CD4-positive, alpha-beta T cell treated with Interleukin-2 at 100 ng/mL for 4 hours (primary cell): Measurements from ENCODE around the gene PIGR.

ENCODE experiments used
- DNase-seq: peaks from one replicate; pipeline ENCODE4 v3.0.0-alpha.2; 2020; ENCODE audit warnings: low spot score

PIGR gene

GRCh38 chr1:206958144-206958543 lies 11.9 kb upstream of the PIGR start:
- DNase-seq, result no peak

- DNase-seq, result no peak
Measured at GRCh38 chr1:206957639-206958038, 11.4 kb upstream of the PIGR start.

DNA sequence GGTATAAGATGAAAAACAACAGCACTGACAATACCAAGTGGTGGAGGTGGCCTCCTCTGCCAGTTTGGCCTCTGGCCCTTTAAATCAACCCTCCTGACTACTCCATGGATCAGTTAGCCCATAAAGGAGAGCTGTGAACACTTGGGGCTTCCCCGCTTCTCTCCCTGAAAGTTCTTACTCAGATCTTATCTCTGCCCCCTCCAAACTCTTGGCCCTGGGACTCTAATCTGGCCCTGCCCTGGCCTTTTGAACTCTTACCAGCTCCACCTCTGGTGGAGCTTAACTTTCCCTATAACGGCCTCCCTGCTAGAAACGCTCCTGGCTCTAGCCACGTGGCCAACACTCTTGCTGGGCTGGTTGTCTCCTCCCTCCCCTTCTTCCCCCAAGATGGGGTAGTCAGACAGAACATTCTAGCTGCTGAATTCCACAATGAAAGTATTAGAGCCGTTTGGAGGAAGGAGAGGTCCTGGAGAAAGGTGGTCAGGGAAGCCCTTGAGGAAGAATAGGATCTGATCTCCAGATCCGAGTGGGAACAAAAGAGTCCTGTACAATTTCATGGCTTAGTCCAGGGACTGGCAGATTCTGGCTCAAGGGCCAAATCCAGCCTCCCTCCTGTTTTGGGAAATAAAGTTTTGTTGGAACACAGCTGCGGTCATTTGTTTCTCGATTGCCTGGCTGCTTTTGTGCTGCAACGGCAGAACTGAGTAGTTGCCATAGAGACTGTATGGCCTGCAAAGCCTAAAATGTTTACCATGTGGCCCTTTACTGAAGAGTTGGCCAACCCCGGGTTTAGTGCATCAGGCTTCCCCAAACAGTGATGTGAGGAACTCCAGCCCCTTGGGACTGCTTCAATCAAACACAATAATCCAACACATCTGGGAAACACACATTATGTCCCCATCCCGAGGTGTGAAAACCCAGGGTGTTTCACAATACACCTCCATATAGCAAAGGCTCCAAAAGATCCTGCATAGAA lies 9.5 kb upstream of the PIGR start:
- no peak for DNase-seq

DNA sequence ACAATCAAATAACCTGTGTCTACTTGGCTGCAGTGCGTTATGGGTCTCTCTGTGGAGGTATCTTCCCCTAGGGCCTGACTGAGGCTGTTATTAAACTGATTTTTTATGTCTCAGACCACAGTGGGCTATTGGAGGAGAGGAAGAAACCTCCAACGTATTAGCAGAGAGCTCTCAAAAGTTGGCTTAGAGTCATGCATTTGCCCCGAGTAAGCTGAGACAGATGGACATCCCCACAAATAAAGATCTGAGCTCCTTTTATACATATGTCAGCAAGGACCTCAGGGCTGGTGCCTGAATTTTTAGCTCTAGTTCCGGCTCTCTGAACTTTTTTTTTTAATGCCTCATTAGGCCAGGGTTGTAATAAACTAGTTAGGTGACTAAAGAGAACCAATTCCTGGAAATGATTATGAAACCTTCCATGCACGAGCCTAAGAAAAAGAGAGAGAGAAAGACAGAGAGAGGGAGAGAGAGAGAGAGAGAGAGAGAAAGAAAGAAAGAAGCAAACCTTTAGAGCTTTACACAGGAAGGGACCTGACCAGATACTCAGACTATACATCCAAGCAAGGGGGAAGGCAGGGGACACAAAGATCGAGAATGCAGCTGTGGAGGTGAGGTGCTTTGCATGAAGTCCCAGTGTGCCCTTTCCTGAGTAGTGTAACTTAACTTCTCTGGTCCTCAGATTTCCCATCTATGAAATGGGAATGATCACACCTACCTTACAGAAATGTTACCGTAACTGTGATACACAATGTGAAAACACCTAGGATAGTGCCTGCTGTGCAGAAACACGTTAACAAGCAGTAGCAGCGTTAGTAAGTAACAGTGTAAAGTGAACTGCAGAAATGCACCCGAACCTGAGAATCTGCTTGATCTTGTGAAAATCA lies 8.4 kb upstream of the PIGR start:
- DNase-seq, result no peak

GRCh38 chr1:206953626-206954025 lies 7.4 kb upstream of the PIGR start:
- DNase-seq, result no peak

- DNase-seq, result no peak
Measured at GRCh38 chr1:206953126-206953525, 6.9 kb upstream of the PIGR start.

DNA sequence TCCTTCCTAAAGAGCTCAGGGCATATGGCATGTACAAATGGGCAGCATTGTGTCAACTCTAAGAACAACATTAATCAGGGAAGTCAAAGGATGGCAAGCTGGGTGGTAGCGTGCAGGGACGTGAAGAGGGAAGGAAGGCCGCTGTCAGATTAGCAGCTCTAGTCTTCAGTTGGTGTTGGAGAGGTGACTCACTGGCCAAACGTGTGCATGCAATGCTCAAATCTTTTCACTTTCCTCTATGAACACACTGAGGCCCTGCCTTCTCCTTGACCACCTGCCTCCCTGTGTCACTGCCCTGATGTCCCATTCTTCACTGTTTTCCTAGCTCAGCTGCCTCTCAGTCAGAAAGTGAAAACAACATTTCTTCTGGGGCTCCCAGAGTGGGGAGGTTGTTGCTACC lies 5.9 kb upstream of the PIGR start:
- DNase-seq, result no peak

DNA sequence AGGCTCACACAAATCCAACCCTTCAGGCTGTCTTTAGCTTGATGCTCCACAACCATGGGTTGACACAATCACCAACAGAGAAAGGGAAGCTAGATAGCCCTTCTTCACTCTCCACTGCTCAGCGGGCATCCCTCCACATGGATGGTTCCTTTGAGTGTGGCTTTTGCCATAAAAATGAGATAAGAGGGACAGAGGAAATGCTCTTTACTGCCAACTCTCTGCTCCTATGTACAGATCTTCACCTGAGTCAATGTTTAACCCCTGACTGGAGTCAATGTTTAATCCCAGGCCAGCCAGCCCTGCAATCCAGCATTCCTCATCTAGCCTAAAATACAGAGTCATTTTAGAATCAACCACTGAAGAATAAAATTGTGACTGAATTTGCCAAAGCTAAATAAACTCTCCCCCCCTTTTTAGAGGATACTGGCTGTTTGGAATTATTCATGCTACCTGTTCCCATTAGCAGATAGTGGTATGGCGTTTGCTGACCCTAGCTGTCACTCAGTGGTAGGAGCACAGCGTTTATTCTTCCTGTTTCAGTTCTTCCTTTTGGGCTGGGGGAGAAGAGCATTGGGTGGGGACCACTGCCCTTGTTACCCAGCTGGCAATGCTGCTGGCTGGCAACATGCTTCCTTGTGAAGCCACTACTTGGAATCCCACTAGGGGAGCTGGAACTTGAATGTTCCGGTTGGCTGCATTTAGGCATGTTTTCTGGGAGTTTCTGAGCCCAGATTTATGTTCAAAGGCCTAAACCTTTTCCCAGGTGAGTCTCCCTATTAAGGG lies 5.2 kb upstream of the PIGR start:
- DNase-seq, result no peak

GRCh38 chr1:206949641-206950040 lies 3.4 kb upstream of the PIGR start:
- no peak for DNase-seq

- DNase-seq, result no peak
Measured at GRCh38 chr1:206949208-206949607, 2.9 kb upstream of the PIGR start.

DNA sequence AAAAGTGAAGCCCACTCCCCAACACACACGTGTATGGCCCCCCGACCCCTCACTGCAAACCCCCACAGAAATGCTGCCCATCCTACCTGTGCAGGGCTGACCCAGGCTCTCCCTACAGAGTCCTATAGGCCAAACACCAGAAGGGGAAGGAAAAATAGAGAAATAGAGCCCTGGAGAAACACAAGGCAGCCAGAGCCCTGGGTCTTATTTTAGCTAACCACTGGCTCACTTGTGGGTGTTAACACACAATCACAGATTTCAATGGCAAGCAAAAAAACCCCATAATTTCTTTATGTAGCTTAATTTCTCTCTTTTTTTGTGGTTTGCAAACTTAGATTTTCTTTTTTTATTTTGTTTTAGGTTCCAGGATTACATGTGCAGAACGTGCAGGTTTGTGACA lies 989 bp upstream of the PIGR start:
- DNase-seq, result no peak

GRCh38 chr1:206945779-206946178 lies 487 bp downstream of the PIGR start:
- DNase-seq, result no peak

GRCh38 chr1:206944703-206945102 lies 1.6 kb downstream of the PIGR start:
- DNase-seq, result no peak

DNA sequence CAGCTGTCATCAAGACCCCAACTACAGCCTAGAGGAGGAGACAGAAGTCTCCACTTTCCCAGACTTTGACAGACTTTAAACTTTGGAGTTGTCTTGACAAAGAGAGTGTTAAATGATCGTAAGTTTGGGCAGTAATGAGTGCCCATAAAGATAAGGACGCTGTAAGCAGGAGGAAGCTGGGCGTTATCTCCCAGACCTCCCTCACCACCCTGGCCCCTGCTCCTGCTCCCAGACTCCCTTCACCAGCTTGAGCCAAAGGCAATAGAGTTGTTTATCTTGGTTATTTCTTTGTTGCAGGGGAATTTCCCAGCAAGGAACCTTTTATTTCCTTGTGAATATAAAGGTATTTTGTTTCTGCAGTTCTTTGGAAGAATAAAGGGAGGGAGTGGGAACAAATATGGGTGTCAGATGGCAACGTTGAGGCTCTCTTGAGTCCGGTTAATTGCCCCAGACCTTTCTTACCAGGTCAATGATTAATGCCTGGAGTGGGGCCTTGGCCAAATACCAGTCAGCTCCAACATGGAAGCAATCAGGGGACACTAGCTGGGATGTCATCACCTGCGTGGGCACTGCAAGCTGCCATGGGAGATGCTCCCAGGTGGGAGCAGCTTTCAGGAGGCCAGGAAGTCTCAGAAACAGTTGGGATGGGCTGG lies 4.4 kb downstream of the PIGR start:
- no peak for DNase-seq

- no peak for DNase-seq
Measured at GRCh38 chr1:206940588-206940936, 5.7 kb downstream of the PIGR start.

DNA sequence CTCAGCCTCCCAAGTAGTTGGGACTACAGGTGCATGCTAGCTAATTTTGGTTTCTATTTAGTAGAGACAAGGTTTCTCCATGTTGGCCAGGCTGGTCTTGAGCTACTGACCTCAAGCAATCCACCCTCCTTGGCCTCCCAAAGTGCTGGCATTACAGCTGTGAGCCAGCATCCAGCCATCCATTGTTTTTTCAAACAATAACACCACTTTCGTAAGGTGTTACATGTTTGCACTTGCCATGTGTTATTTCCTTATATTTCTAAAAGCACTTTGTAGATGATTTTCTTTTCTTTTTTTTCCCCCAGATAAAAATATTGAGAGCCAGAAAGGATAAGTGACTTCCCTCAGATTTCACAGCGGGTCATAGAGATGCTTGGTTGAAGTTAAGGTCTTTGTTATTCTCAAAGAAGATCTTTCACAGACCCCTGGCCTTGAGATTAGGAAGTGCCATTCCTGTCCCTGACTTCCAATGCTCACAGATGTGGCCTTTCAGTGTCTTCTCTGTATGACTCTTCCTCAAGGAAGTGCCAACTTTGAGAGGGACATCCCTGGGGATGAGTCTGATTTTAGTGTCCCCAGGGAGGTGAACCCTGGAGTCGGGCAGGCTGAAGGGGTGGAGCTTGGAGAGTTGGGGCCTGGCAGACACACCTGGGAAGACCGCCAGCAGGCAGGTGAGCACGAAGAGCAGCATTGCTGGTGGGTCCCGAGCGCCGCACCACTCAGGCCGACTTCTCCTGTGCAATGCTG lies 6.3 kb downstream of the PIGR start:
- DNase-seq, result no peak

- DNase-seq, result no peak
Measured at GRCh38 chr1:206939131-206939530, 7.1 kb downstream of the PIGR start.

GRCh38 chr1:206937425-206937824 lies 8.8 kb downstream of the PIGR start:
- DNase-seq, result no peak

DNA sequence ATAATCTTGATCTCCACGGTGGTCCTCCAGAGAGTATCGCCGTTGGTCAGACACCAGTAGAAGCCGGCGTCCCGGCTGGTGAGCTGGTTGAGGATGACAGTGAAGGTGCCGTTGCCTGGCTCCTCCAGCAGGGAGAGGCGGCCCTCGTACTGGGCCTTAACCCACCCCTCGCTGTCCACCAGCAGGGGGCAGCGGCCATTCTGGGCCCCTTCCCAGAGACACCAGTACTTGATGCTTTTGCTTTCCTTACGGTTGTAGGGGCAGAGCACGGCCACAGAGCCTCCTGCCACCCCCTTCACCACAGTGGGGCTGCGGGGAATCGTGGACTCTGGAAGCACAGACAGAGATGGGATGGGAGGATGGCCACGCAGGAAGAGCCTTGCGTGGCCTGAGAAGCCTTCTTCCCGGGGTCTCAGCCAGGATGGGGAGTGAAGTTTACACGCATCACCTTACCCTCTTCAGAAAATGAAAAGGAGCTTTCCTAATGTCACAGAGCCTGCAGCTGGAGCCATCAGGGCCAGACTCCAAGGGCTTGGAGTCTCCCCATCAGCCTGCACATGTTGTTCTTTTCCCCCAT lies 10.7 kb downstream of the PIGR start:
- no peak for DNase-seq

GRCh38 chr1:206933333-206933945 lies 12.8 kb downstream of the PIGR start:
- peak; percentile 74 for DNase-seq
